Measurements from ENCODE around the gene CPS1. TPM values are rescaled to one million over a fixed set of nuclear protein-coding genes. Genes with fewer than 3 reads are reported as not detected.

The CPS1 gene
- total RNA-seq, 2 donors from 2014 or later = 12.5 to 31.2 TPM

GRCh38 chr2:210626849-210627248 lies 70.5 kb downstream of the CPS1 start:
- no peak for TF ChIP-seq CTCF (conservative IDR thresholded peaks at IDR 0.05)
- H3K4me1 ChIP-seq (ENCODE audit: control insufficient read depth, insufficient read depth, low read length) = no peaks in the 10 kb centered on the region
- DNase-seq = no peak
- Mint-ChIP-seq H3K9me3 (no peaks in the 10 kb centered on the region), H3K27ac (peak overlapping the region; percentile 80), H3K36me3 (ENCODE audit: low read depth) (no peaks in the 10 kb centered on the region), H3K4me3 (no peak overlapping the region), H3K4me1 (peaks cover 7% of the 10 kb centered on the region), H3K27me3 (ENCODE audit: insufficient read depth) (no peaks in the 10 kb centered on the region)
- no peak overlapping the region for H3K9ac ChIP-seq (ENCODE audit: extremely low read depth, low read length, poor library complexity, severe bottlenecking)
- H3K27ac ChIP-seq (ENCODE audit: low read depth, low read length) = no peak overlapping the region
- WGBS, 2 experiments (ENCODE audit: insufficient coverage in 1 of 2, insufficient read length in 1 of 2) = 73 to 78% methylated on average over 3 of the region's 4 CpGs
- no peaks in the 10 kb centered on the region for H3K9me3 ChIP-seq (ENCODE audit: control insufficient read depth, low read length)
- no peak overlapping the region for H3K4me3 ChIP-seq (ENCODE audit: low read length)
- H3K27me3 ChIP-seq (ENCODE audit: control insufficient read depth, insufficient read depth, low read length, poor library complexity, severe bottlenecking) = no peaks in the 10 kb centered on the region
- no peaks in the 10 kb centered on the region for H3K36me3 ChIP-seq (ENCODE audit: control insufficient read depth, insufficient read depth, low read length)

- Histone ChIP-seq H3K27me3 (ENCODE audit: control insufficient read depth, insufficient read depth, low read length, poor library complexity, severe bottlenecking) (no peaks in the 10 kb centered on the region), H3K4me1 (ENCODE audit: control insufficient read depth, insufficient read depth, low read length) (peaks cover 2% of the 10 kb centered on the region), H3K36me3 (ENCODE audit: control insufficient read depth, insufficient read depth, low read length) (no peaks in the 10 kb centered on the region), H3K27ac (ENCODE audit: low read depth, low read length) (no peak overlapping the region), H3K4me3 (ENCODE audit: low read length) (no peak overlapping the region), H3K9ac (ENCODE audit: extremely low read depth, low read length, poor library complexity, severe bottlenecking) (no peak overlapping the region), H3K9me3 (ENCODE audit: control insufficient read depth, low read length) (no peaks in the 10 kb centered on the region)
- no peak for DNase-seq
- Mint-ChIP-seq H3K36me3 (ENCODE audit: low read depth) (no peaks in the 10 kb centered on the region), H3K27me3 (ENCODE audit: insufficient read depth) (no peaks in the 10 kb centered on the region), H3K9me3 (no peaks in the 10 kb centered on the region), H3K4me3 (no peak overlapping the region), H3K4me1 (peaks cover 7% of the 10 kb centered on the region), H3K27ac (no peak overlapping the region)
- TF ChIP-seq CTCF (conservative IDR thresholded peaks at IDR 0.05) = no peak
- 75 to 97% methylated on average over 3 to 5 of the region's 5 CpGs for WGBS, 2 experiments (ENCODE audit: insufficient coverage in 1 of 2, insufficient read length in 1 of 2)
Observed at GRCh38 chr2:210630873-210631560, 74.6 kb downstream of the CPS1 start.

- H3K4me1 Mint-ChIP-seq = peaks cover 15% of the 10 kb centered on the region
- Histone ChIP-seq H3K27me3 (ENCODE audit: control insufficient read depth, insufficient read depth, low read length, poor library complexity, severe bottlenecking) (no peaks in the 10 kb centered on the region), H3K9me3 (ENCODE audit: control insufficient read depth, low read length) (no peaks in the 10 kb centered on the region), H3K27ac (ENCODE audit: low read depth, low read length) (no peak overlapping the region), H3K9ac (ENCODE audit: extremely low read depth, low read length, poor library complexity, severe bottlenecking) (no peak overlapping the region), H3K36me3 (ENCODE audit: control insufficient read depth, insufficient read depth, low read length) (no peaks in the 10 kb centered on the region), H3K4me3 (ENCODE audit: low read length) (no peak overlapping the region), H3K4me1 (ENCODE audit: control insufficient read depth, insufficient read depth, low read length) (peaks cover 2% of the 10 kb centered on the region)
- DNase-seq = no peak
- H3K9me3 Mint-ChIP-seq = no peaks in the 10 kb centered on the region
- no peak for TF ChIP-seq CTCF (conservative IDR thresholded peaks at IDR 0.05)
- H3K36me3 Mint-ChIP-seq (ENCODE audit: low read depth) = no peaks in the 10 kb centered on the region
- WGBS, 2 experiments (ENCODE audit: insufficient coverage in 1 of 2, insufficient read length in 1 of 2) = 93 to 94% methylated on average over 2 to 4 of the region's 4 CpGs
- H3K27me3 Mint-ChIP-seq (ENCODE audit: insufficient read depth) = no peaks in the 10 kb centered on the region
- no peak overlapping the region for H3K4me3 Mint-ChIP-seq
- no peak overlapping the region for H3K27ac Mint-ChIP-seq
Observed at GRCh38 chr2:210633699-210634098, 77.3 kb downstream of the CPS1 start.

All from endodermal cell (in vitro differentiated cells).